Measurements from ENCODE around the gene CCDC102A. TPM values are rescaled to one million over a fixed set of nuclear protein-coding genes. Genes with fewer than 3 reads are reported as not detected.

CCDC102A gene
- total and polyA plus RNA-seq, 10 of the 15 experiments (the other 5 are each of a cell fraction or from before 2014, with no cell fraction given) = 0.03 to 5.9 (median 2.4) TPM

GRCh38 chr16:57510016-57510871, 26.1 kb downstream of the CCDC102A start (continued):
- no peak for TF ChIP-seq HSF1 (IDR thresholded peaks at IDR 0.05; ENCODE audit: low read depth, low read length)
- TF ChIP-seq SREBF2 (IDR thresholded peaks at IDR 0.05; ENCODE audit: low read length) = no peak
- TF ChIP-seq NR2F1 (conservative IDR thresholded peaks at IDR 0.05) = no peak
- no peak for TF ChIP-seq JUND (IDR thresholded peaks at IDR 0.05; ENCODE audit: low read depth, low read length)
- TF ChIP-seq ATF2 (IDR thresholded peaks at IDR 0.05; ENCODE audit: low read length) = no peak

- H3K4me1 ChIP-seq (ENCODE audit: control insufficient read depth, insufficient read depth, low read length) = no peaks in the 10 kb centered on the region
- H3K4me3 ChIP-seq = no peak overlapping the region
- no peaks in the 10 kb centered on the region; a peak in 2 of 4 replicates for H3K27me3 ChIP-seq (replicated peaks in 1 of 2; ENCODE audit: control insufficient read depth in 2 of 2, insufficient read depth in 2 of 2, low read length in 1 of 2)
- no peaks in the 10 kb centered on the region for H3K79me2 ChIP-seq (ENCODE audit: control insufficient read depth, insufficient read depth, low read length)
- ChIA-PET SMC1A (ENCODE audit: uncharacterized antibody, unreplicated experiment) (interaction anchor here (0.7 to 1.5 kb wide), 2 partner anchors 9 to 14 kb away, joined by 3 read pairs; no protein-coding TSS in a partner anchor), RAD21 (ENCODE audit: unreplicated experiment) (no interaction called here), CTCF (interaction anchor here (0.5 to 2.7 kb wide), 5 partner anchors 10 to 93 kb away, joined by 3 to 9 read pairs (median 5); partner anchors contain the start of gene POLR2C), POLR2A (no interaction called here)
- BruUV-seq (replicated peaks) = no TSS peak
- intact Hi-C loops (cut with micrococcal nuclease; ENCODE audit: unreplicated experiment) (loop anchor here (2.0 kb wide), 1 partner anchor 15 kb away; no protein-coding TSS in a partner anchor), in situ Hi-C loops (cut with MboI) (no loop called here)
- H3K27ac ChIP-seq (ENCODE audit: control insufficient read depth, insufficient read depth) = no peak overlapping the region
- no peak for FAIRE-seq
- ATAC-seq = no peak
- H3K36me3 ChIP-seq (ENCODE audit: control insufficient read depth in 2 of 2, insufficient read depth in 2 of 2, low read length in 1 of 2) = peaks cover 0 to 3% of the 10 kb centered on the region in 2 experiments; a peak in 2 of 4 replicates
- no peak overlapping the region for H3K4me2 ChIP-seq (ENCODE audit: control insufficient read depth, insufficient read depth)
- WGBS (ENCODE audit: insufficient coverage, insufficient replicate concordance, low lambda C conversion rate, missing lambda C conversion rate) = 39% methylated on average over 12 of the region's 12 CpGs
- H3K9ac ChIP-seq (ENCODE audit: control insufficient read depth, insufficient read depth, low read length) = no peak overlapping the region
- no peak for DNase-seq (ENCODE audit: low read depth, low spot score)
- H4K20me1 ChIP-seq (ENCODE audit: control insufficient read depth, insufficient read depth) = no peaks in the 10 kb centered on the region
- H3K9me3 ChIP-seq (replicated peaks; ENCODE audit: control insufficient read depth, insufficient read depth, low read length) = no peaks in the 10 kb centered on the region
- H2AFZ ChIP-seq (ENCODE audit: control insufficient read depth, low read depth, low read length) = no peak overlapping the region
- TF ChIP-seq TCF3 (IDR thresholded peaks at IDR 0.05; ENCODE audit: borderline replicate concordance, insufficient read depth, low read depth, low read length) (no peak), CHD1 (IDR thresholded peaks at IDR 0.05; ENCODE audit: low read depth, low read length) (no peak), POLR2AphosphoS2 (IDR thresholded peaks at IDR 0.05; ENCODE audit: low read depth, low read length) (no peak), ZZZ3 (IDR thresholded peaks at IDR 0.05; ENCODE audit: control insufficient read depth, insufficient read length, low read depth) (no peak), PKNOX1 (IDR thresholded peaks at IDR 0.05) (no peak), HDGF (IDR thresholded peaks at IDR 0.05) (no peak), SPI1 (IDR thresholded peaks at IDR 0.05; ENCODE audit: borderline replicate concordance, insufficient read depth, low read depth, low read length) (no peak), BCL3 (IDR thresholded peaks at IDR 0.05; ENCODE audit: borderline replicate concordance, insufficient read depth, low read depth, low read length, poor library complexity, severe bottlenecking) (no peak), MTA2 (IDR thresholded peaks at IDR 0.05; ENCODE audit: low read depth) (no peak), IKZF2 (IDR thresholded peaks at IDR 0.05) (no peak), KDM1A (IDR thresholded peaks at IDR 0.05; ENCODE audit: borderline replicate concordance) (no peak)
Observed at GRCh38 chr16:57509231-57509923, 27.0 kb downstream of the CCDC102A start.

Measured in GM12878 (cell line).